ENCODE measurements around the gene CPED1. TPM values are rescaled to one million over a fixed set of nuclear protein-coding genes. Genes with fewer than 3 reads are reported as not detected.
A peak's percentile ranks its signal among the peaks of the same experiment; 100 is the strongest.

Gene CPED1
- total RNA-seq, 1 donor from 2014 or later, result 33.8 TPM

- intact Hi-C loops (cut with micrococcal nuclease), result loop anchor here (10.0 kb wide), 1 partner anchor 297 kb away; no protein-coding TSS in a partner anchor
These were observed 113.1 kb downstream of the CPED1 start for GRCh38 chr7:121101621-121102020.

GRCh38 chr7:121102619-121103018 lies 114.1 kb downstream of the CPED1 start:
- Histone ChIP-seq H3K9me3 (replicated peaks) (no peaks in the 10 kb centered on the region), H3K27me3 (ENCODE audit: low read depth) (no peaks in the 10 kb centered on the region), H3K36me3 (peaks cover 38% of the 10 kb centered on the region), H3K27ac (replicated peaks) (peak overlapping the region; percentile 63), H3K4me3 (no peak overlapping the region), H3K4me1 (peaks cover 45% of the 10 kb centered on the region)
- TF ChIP-seq CTCF (IDR thresholded peaks at IDR 0.05; ENCODE audit: borderline replicate concordance), result no peak
- intact Hi-C loops (cut with micrococcal nuclease), result loop anchor here (10.0 kb wide), 1 partner anchor 298 kb away; no protein-coding TSS in a partner anchor
- no peak for DNase-seq

More at GRCh38 chr7:121101621-121102020, 113.1 kb downstream of the CPED1 start:
- Histone ChIP-seq H3K36me3 (peaks cover 38% of the 10 kb centered on the region), H3K9me3 (replicated peaks) (no peaks in the 10 kb centered on the region), H3K4me3 (no peak overlapping the region), H3K27me3 (ENCODE audit: low read depth) (no peaks in the 10 kb centered on the region), H3K4me1 (peaks cover 49% of the 10 kb centered on the region), H3K27ac (replicated peaks) (no peak overlapping the region)
- TF ChIP-seq CTCF (IDR thresholded peaks at IDR 0.05; ENCODE audit: borderline replicate concordance), result no peak
- DNase-seq, result no peak

- DNase-seq, result no peak
- Histone ChIP-seq H3K4me3 (no peak overlapping the region), H3K27me3 (ENCODE audit: low read depth) (no peaks in the 10 kb centered on the region), H3K4me1 (peaks cover 42% of the 10 kb centered on the region), H3K36me3 (peaks cover 38% of the 10 kb centered on the region), H3K27ac (replicated peaks) (peak overlapping the region; percentile 63), H3K9me3 (replicated peaks) (no peaks in the 10 kb centered on the region)
- TF ChIP-seq CTCF (IDR thresholded peaks at IDR 0.05; ENCODE audit: borderline replicate concordance), result no peak
- intact Hi-C loops (cut with micrococcal nuclease), result loop anchor here (10.0 kb wide), 1 partner anchor 298 kb away; no protein-coding TSS in a partner anchor
These were observed 114.6 kb downstream of the CPED1 start for GRCh38 chr7:121103086-121103485.

- Histone ChIP-seq H3K36me3 (peaks cover 34% of the 10 kb centered on the region), H3K4me3 (no peak overlapping the region), H3K27me3 (ENCODE audit: low read depth) (no peaks in the 10 kb centered on the region), H3K4me1 (peaks cover 41% of the 10 kb centered on the region), H3K9me3 (replicated peaks) (no peaks in the 10 kb centered on the region), H3K27ac (replicated peaks) (peak overlapping the region; percentile 63)
- no peak for TF ChIP-seq CTCF (IDR thresholded peaks at IDR 0.05; ENCODE audit: borderline replicate concordance)
- DNase-seq, result no peak
- intact Hi-C loops (cut with micrococcal nuclease), result loop anchor here (10.0 kb wide), 1 partner anchor 299 kb away; no protein-coding TSS in a partner anchor
These were observed 115.1 kb downstream of the CPED1 start for GRCh38 chr7:121103579-121103978.

- Histone ChIP-seq H3K9me3 (replicated peaks) (no peaks in the 10 kb centered on the region), H3K27ac (replicated peaks) (peak overlapping the region; percentile 63), H3K4me3 (no peak overlapping the region), H3K36me3 (peaks cover 21% of the 10 kb centered on the region), H3K4me1 (peaks cover 41% of the 10 kb centered on the region), H3K27me3 (ENCODE audit: low read depth) (no peaks in the 10 kb centered on the region)
- TF ChIP-seq CTCF (IDR thresholded peaks at IDR 0.05; ENCODE audit: borderline replicate concordance), result no peak
- intact Hi-C loops (cut with micrococcal nuclease), result loop anchor here (10.0 kb wide), 1 partner anchor 300 kb away; no protein-coding TSS in a partner anchor
- no peak for DNase-seq
These were observed 116.8 kb downstream of the CPED1 start for GRCh38 chr7:121105262-121105661.
